ENCODE results near the gene CPE.

Gene CPE

DNA sequence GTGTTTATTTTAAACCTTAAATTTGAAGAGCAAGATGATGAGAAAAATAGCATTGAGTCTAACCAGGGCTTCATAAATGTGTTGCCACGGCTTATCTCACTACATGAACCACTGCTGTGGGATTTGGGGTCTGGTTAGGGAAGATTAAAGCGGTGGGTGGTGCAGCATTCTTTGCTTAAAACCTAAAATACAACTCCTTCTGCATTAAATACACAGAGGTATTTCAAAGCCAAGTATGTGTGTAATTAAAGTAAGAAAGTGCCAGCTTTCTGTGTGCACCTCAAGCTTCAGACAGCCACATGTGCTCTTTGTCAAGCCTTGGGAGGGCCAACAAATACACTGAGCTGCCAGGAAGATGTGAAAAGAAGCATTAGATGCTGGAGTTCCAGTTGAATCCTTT lies 128.0 kb downstream of the CPE start:
- Histone ChIP-seq H3K4me1 (ENCODE audit: control insufficient read depth in 2 of 2, insufficient read depth in 1 of 2, low read depth in 1 of 2, low read length in 2 of 2) (peaks cover 0 to 1% of the 10 kb centered on the region in 2 donors), H3K4ac (ENCODE audit: low read length) (no peak overlapping the region), H2AK5ac (ENCODE audit: low read depth, low read length) (no peak overlapping the region), H2BK5ac (ENCODE audit: low read length) (no peak overlapping the region), H3K79me1 (ENCODE audit: low read depth, low read length) (no peaks in the 10 kb centered on the region), H3K4me2 (ENCODE audit: insufficient read depth, low read length, poor library complexity, severe bottlenecking) (no peak overlapping the region), H3K4me3 (ENCODE audit: low read length in 2 of 2) (no peak overlapping the region), H4K8ac (ENCODE audit: low read depth, low read length) (no peak overlapping the region), H2BK15ac (ENCODE audit: low read length) (no peak overlapping the region), H3K27ac (replicated peaks; ENCODE audit: low read length) (no peak overlapping the region), H4K91ac (ENCODE audit: low read depth, low read length, poor library complexity) (no peak overlapping the region), H3K36me3 (replicated peaks in 1 of 2; ENCODE audit: control insufficient read depth in 2 of 2, insufficient read depth in 2 of 2, low read length in 2 of 2) (no peaks in the 10 kb centered on the region), H3K27me3 (ENCODE audit: control insufficient read depth in 3 of 3, insufficient read depth in 3 of 3, low read depth in 1 of 3, low read length in 3 of 3) (no peaks in the 10 kb centered on the region), H2BK12ac (ENCODE audit: low read length) (no peak overlapping the region), H2BK120ac (ENCODE audit: low read depth, low read length) (no peak overlapping the region), H3K23ac (ENCODE audit: low read depth, low read length, poor library complexity) (no peak overlapping the region), H3K9me3 (replicated peaks in 1 of 2; ENCODE audit: control insufficient read depth in 2 of 2, insufficient read depth in 1 of 2, low read depth in 1 of 2, low read length in 2 of 2) (no peaks in the 10 kb centered on the region), H3K14ac (ENCODE audit: low read length) (no peak overlapping the region), H3K9ac (ENCODE audit: low read depth, low read length, poor library complexity) (no peak overlapping the region), H3K18ac (ENCODE audit: low read length) (no peak overlapping the region), H2AFZ (ENCODE audit: low read length) (no peak overlapping the region)
- DNase-seq (ENCODE audit: low spot score), result no peak
- no CpG with 5 or more reads among the region's 2 CpGs for WGBS, 2 donors (ENCODE audit: extremely low coverage in 2 of 2, insufficient read length in 2 of 2, insufficient replicate concordance in 1 of 2)

DNA sequence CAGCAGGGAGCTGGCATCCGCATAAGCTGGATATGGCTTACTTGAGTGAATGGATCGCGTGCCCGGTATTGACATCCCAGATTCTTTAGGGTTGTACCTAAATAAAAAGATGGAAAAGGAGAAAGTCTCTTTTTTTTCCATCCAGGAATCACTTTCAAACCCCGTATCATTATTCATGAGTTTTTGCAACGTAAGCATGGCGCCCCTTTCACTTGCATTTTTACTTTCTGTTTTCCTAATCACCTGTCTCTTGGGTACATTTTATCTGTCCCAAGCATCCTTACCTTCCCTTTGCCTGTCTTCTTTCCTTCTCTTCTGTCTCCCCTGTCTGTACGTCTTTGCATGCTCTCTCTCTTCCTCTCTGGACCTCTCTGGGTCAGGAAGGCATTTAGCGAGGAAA lies 128.6 kb downstream of the CPE start:
- H3K9ac ChIP-seq (ENCODE audit: low read depth, low read length, poor library complexity), result no peak overlapping the region
- H3K36me3 ChIP-seq (replicated peaks in 1 of 2; ENCODE audit: control insufficient read depth in 2 of 2, insufficient read depth in 2 of 2, low read length in 2 of 2), result no peaks in the 10 kb centered on the region
- no peak overlapping the region for H3K18ac ChIP-seq (ENCODE audit: low read length)
- no peak overlapping the region for H4K8ac ChIP-seq (ENCODE audit: low read depth, low read length)
- H2BK15ac ChIP-seq (ENCODE audit: low read length), result no peak overlapping the region
- no peak overlapping the region for H3K4ac ChIP-seq (ENCODE audit: low read length)
- H3K4me3 ChIP-seq (ENCODE audit: low read length in 2 of 2), result no peak overlapping the region
- no peak overlapping the region for H2BK120ac ChIP-seq (ENCODE audit: low read depth, low read length)
- DNase-seq (ENCODE audit: low spot score), result no peak
- no peaks in the 10 kb centered on the region for H3K9me3 ChIP-seq (replicated peaks in 1 of 2; ENCODE audit: control insufficient read depth in 2 of 2, insufficient read depth in 1 of 2, low read depth in 1 of 2, low read length in 2 of 2)
- H3K79me1 ChIP-seq (ENCODE audit: low read depth, low read length), result no peaks in the 10 kb centered on the region
- WGBS, 2 donors (ENCODE audit: extremely low coverage in 2 of 2, insufficient read length in 2 of 2, insufficient replicate concordance in 1 of 2), result no CpG with 5 or more reads among the region's 9 CpGs
- peaks cover 0 to 2% (median 0%) of the 10 kb centered on the region in 3 experiments for H3K27me3 ChIP-seq (ENCODE audit: control insufficient read depth in 3 of 3, insufficient read depth in 3 of 3, low read depth in 1 of 3, low read length in 3 of 3)
- H2AFZ ChIP-seq (ENCODE audit: low read length), result no peak overlapping the region
- no peak overlapping the region for H3K14ac ChIP-seq (ENCODE audit: low read length)
- no peak overlapping the region for H2BK5ac ChIP-seq (ENCODE audit: low read length)
- no peak overlapping the region for H3K23ac ChIP-seq (ENCODE audit: low read depth, low read length, poor library complexity)
- H4K91ac ChIP-seq (ENCODE audit: low read depth, low read length, poor library complexity), result no peak overlapping the region
- H2BK12ac ChIP-seq (ENCODE audit: low read length), result no peak overlapping the region
- peaks cover 0 to 1% of the 10 kb centered on the region in 2 donors for H3K4me1 ChIP-seq (ENCODE audit: control insufficient read depth in 2 of 2, insufficient read depth in 1 of 2, low read depth in 1 of 2, low read length in 2 of 2)
- H3K27ac ChIP-seq (replicated peaks; ENCODE audit: low read length), result no peak overlapping the region
- H2AK5ac ChIP-seq (ENCODE audit: low read depth, low read length), result no peak overlapping the region
- H3K4me2 ChIP-seq (ENCODE audit: insufficient read depth, low read length, poor library complexity, severe bottlenecking), result no peak overlapping the region

DNA sequence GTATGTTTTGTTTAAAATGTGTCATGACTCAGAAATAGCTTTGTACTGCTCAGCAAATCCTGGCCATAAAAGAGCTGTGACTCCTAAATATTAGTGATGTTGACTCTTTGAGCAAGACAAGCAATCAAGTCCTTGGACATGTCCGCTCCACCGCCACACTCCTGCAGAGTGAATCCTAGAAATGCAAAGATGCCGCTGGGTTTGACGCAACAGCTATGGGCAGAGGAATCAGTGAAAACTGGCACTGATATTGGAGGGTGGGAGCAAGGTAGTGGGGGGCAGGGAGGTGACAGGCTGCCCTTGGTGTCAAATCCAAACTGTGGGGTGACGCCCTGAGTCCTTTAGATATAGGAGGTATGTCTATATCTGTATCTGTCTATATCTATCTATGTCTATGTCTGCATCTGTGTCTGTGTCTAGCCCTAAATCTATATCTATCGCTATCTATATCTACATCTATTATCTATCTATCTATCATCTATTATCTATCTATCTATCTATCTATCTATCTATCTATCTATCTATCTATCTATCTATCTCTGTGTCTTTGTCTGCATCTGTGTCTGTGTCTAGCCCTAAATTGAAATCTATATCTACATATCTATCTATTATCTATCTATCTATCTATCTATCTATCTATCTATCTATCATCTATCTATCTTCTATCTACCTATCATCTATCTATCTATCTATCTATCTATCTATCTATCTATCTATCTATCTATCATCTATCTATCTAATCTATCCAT lies 129.7 kb downstream of the CPE start:
- WGBS, 2 donors (ENCODE audit: extremely low coverage in 2 of 2, insufficient read length in 2 of 2, insufficient replicate concordance in 1 of 2), result 100% methylated on average over 1 of the region's 6 CpGs; no CpG with 5 or more reads in 1 of the 2 donors
- no peak overlapping the region for H3K23ac ChIP-seq (ENCODE audit: low read depth, low read length, poor library complexity)
- no peak overlapping the region for H3K14ac ChIP-seq (ENCODE audit: low read length)
- no peak overlapping the region for H3K4me2 ChIP-seq (ENCODE audit: insufficient read depth, low read length, poor library complexity, severe bottlenecking)
- H3K9me3 ChIP-seq (replicated peaks in 1 of 2; ENCODE audit: control insufficient read depth in 2 of 2, insufficient read depth in 1 of 2, low read depth in 1 of 2, low read length in 2 of 2), result no peaks in the 10 kb centered on the region
- no peak overlapping the region for H3K4me3 ChIP-seq (ENCODE audit: low read length in 2 of 2)
- peaks cover 0 to 1% of the 10 kb centered on the region in 2 donors for H3K4me1 ChIP-seq (ENCODE audit: control insufficient read depth in 2 of 2, insufficient read depth in 1 of 2, low read depth in 1 of 2, low read length in 2 of 2)
- no peak overlapping the region for H3K9ac ChIP-seq (ENCODE audit: low read depth, low read length, poor library complexity)
- no peak overlapping the region for H3K4ac ChIP-seq (ENCODE audit: low read length)
- H2AFZ ChIP-seq (ENCODE audit: low read length), result no peak overlapping the region
- no peak overlapping the region for H2BK5ac ChIP-seq (ENCODE audit: low read length)
- no peak for DNase-seq (ENCODE audit: low spot score)
- no peak overlapping the region for H2BK12ac ChIP-seq (ENCODE audit: low read length)
- no peak overlapping the region for H4K8ac ChIP-seq (ENCODE audit: low read depth, low read length)
- H2BK120ac ChIP-seq (ENCODE audit: low read depth, low read length), result no peak overlapping the region
- H2AK5ac ChIP-seq (ENCODE audit: low read depth, low read length), result no peak overlapping the region
- no peaks in the 10 kb centered on the region for H3K36me3 ChIP-seq (replicated peaks in 1 of 2; ENCODE audit: control insufficient read depth in 2 of 2, insufficient read depth in 2 of 2, low read length in 2 of 2)
- H3K27me3 ChIP-seq (ENCODE audit: control insufficient read depth in 3 of 3, insufficient read depth in 3 of 3, low read depth in 1 of 3, low read length in 3 of 3), result peaks cover 0 to 4% (median 0%) of the 10 kb centered on the region in 3 experiments
- H3K79me1 ChIP-seq (ENCODE audit: low read depth, low read length), result no peaks in the 10 kb centered on the region
- H4K91ac ChIP-seq (ENCODE audit: low read depth, low read length, poor library complexity), result no peak overlapping the region
- no peak overlapping the region for H3K27ac ChIP-seq (replicated peaks; ENCODE audit: low read length)
- no peak overlapping the region for H3K18ac ChIP-seq (ENCODE audit: low read length)
- no peak overlapping the region for H2BK15ac ChIP-seq (ENCODE audit: low read length)

DNA sequence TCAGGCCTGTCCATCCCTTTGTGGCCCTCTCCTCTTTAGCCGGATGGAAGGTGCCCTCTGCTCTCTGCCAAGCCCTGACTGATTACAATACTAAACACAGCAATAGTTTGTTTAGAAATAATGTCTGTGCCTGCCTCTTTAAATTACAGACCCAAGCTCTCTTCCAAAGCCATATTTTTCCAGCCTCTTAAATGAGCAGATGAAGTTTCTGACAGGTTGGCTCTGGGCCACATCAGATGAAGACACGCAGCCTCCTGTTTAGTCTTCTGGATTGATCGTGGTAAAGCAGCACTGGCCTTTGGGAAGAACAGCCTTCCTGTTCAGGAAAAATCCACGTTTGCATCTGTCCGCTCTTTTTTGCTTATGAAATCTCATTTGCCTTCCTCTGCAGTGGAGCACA lies 133.6 kb downstream of the CPE start:
- Histone ChIP-seq H3K18ac (ENCODE audit: low read length) (no peak overlapping the region), H3K27ac (replicated peaks; ENCODE audit: low read length) (no peak overlapping the region), H2BK5ac (ENCODE audit: low read length) (no peak overlapping the region), H2AFZ (ENCODE audit: low read length) (no peak overlapping the region), H3K4me2 (ENCODE audit: insufficient read depth, low read length, poor library complexity, severe bottlenecking) (no peak overlapping the region), H3K23ac (ENCODE audit: low read depth, low read length, poor library complexity) (no peak overlapping the region), H3K79me1 (ENCODE audit: low read depth, low read length) (no peaks in the 10 kb centered on the region), H2BK15ac (ENCODE audit: low read length) (no peak overlapping the region), H3K9me3 (replicated peaks in 1 of 2; ENCODE audit: control insufficient read depth in 2 of 2, insufficient read depth in 1 of 2, low read depth in 1 of 2, low read length in 2 of 2) (no peaks in the 10 kb centered on the region), H3K4ac (ENCODE audit: low read length) (no peak overlapping the region), H3K14ac (ENCODE audit: low read length) (no peak overlapping the region), H3K4me3 (ENCODE audit: low read length in 2 of 2) (no peak overlapping the region), H3K9ac (ENCODE audit: low read depth, low read length, poor library complexity) (no peak overlapping the region), H3K36me3 (replicated peaks in 1 of 2; ENCODE audit: control insufficient read depth in 2 of 2, insufficient read depth in 2 of 2, low read length in 2 of 2) (no peaks in the 10 kb centered on the region), H3K27me3 (ENCODE audit: control insufficient read depth in 3 of 3, insufficient read depth in 3 of 3, low read depth in 1 of 3, low read length in 3 of 3) (peaks cover 0 to 4% (median 0%) of the 10 kb centered on the region in 3 experiments), H2BK120ac (ENCODE audit: low read depth, low read length) (no peak overlapping the region), H2BK12ac (ENCODE audit: low read length) (no peak overlapping the region), H4K91ac (ENCODE audit: low read depth, low read length, poor library complexity) (no peak overlapping the region), H3K4me1 (ENCODE audit: control insufficient read depth in 2 of 2, insufficient read depth in 1 of 2, low read depth in 1 of 2, low read length in 2 of 2) (no peaks in the 10 kb centered on the region), H2AK5ac (ENCODE audit: low read depth, low read length) (no peak overlapping the region), H4K8ac (ENCODE audit: low read depth, low read length) (no peak overlapping the region)
- no peak for DNase-seq (ENCODE audit: low spot score)
- no CpG with 5 or more reads among the region's 5 CpGs for WGBS, 2 donors (ENCODE audit: extremely low coverage in 2 of 2, insufficient read length in 2 of 2, insufficient replicate concordance in 1 of 2)
